IMR-90 (cell line): ENCODE measurements around the gene DCUN1D4.

Source experiments
- BHLHE40 ChIP-seq: fragments of 150-350 bp; IDR thresholded peaks from 2 replicates; pipeline ENCODE4 v1.6.1; 2016; ENCODE audit warnings: mild to moderate bottlenecking, low read depth, low read length
- CEBPB ChIP-seq: IDR thresholded peaks from 2 replicates; pipeline ENCODE4 v1.6.1; 2012; ENCODE audit warnings: low read depth, low read length, improper control_type of control experiment
- MAFK ChIP-seq: IDR thresholded peaks from 2 replicates; pipeline ENCODE4 v1.6.1; 2012; ENCODE audit warnings: low read depth, low read length, improper control_type of control experiment
- POLR2A ChIP-seq: IDR thresholded peaks from 2 replicates; pipeline ENCODE4 v1.6.1; 2012; ENCODE audit warnings: mild to moderate bottlenecking, low read depth, low read length
- RAD21 ChIP-seq: IDR thresholded peaks from 2 replicates; pipeline ENCODE4 v1.6.1; 2012; ENCODE audit warnings: low read length, improper control_type of control experiment
- TF ChIP-seq, protein P1 (sequence below): conservative IDR thresholded peaks from 2 replicates; pipeline ENCODE4 v1.5.1; 2012; ENCODE audit warnings: mild to moderate bottlenecking, low read depth, low read length, improper control_type of control experiment

DNA sequence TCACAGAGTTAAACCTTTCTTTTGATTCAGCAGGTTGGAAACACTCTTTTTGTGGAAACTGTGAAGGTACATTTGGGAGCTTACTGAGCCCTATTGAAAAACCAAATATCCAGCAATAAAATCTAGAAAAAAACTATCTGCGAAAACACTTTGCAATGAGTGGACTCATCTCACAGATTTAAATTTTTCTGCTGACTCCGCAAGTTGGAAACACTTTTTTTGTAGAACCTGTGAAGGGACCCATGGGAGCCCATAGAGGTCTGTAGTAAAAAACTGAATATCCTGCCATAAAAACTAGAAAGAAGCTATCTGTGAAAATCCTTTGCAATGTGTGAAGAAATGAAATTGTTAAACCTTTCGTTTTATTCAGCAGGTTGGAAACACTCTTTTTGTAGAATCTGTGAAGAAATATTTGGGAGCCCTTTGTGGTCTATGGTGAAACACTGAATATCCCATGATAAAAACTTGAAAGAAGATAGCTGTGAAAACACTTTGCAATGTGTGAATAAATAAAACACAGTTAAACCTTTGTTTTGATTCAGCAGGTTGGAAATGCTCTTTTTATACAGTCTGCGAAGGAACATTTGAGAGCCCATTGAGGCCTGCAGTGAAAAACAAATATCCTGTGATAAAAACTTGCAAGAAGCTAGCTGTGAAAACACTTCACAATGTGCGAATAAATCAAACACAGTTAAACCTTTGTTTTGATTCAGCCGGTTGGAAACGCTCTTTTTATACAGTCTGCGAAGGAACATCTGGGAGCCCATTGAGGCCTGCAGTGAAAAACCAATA lies 22.3 kb upstream of the DCUN1D4 start:
- TF ChIP-seq, protein P1, sequence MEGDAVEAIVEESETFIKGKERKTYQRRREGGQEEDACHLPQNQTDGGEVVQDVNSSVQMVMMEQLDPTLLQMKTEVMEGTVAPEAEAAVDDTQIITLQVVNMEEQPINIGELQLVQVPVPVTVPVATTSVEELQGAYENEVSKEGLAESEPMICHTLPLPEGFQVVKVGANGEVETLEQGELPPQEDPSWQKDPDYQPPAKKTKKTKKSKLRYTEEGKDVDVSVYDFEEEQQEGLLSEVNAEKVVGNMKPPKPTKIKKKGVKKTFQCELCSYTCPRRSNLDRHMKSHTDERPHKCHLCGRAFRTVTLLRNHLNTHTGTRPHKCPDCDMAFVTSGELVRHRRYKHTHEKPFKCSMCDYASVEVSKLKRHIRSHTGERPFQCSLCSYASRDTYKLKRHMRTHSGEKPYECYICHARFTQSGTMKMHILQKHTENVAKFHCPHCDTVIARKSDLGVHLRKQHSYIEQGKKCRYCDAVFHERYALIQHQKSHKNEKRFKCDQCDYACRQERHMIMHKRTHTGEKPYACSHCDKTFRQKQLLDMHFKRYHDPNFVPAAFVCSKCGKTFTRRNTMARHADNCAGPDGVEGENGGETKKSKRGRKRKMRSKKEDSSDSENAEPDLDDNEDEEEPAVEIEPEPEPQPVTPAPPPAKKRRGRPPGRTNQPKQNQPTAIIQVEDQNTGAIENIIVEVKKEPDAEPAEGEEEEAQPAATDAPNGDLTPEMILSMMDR: no peak
- TF ChIP-seq BHLHE40 (no peak), RAD21 (no peak), CEBPB (no peak), POLR2A (no peak), MAFK (no peak)
